Panc1 (cell line): Measurements from ENCODE around the gene LEFTY2. TPM values are rescaled to one million over a fixed set of nuclear protein-coding genes. Genes with fewer than 3 reads are reported as not detected.

Source experiments
- ATAC-seq: fragments of 200-7000 bp; cut with Tn5 transposase; 2 replicates; pipeline ENCODE4 v1.9.1; 2020; ENCODE audit warnings: mild to moderate bottlenecking, moderate library complexity
- BruUV-seq: library from RNA; stranded (reverse); fragments of 400-500 nt; replicated peaks from 2 replicates; lab custom pipeline; 2021; lab: Mats Ljungman, UMichigan
- CTCF ChIA-PET: fragments of 300-600 bp; sonication (Branson Sonifier 250); formaldehyde crosslinking; loops from one replicate; lab custom pipeline; 2022; ENCODE audit warnings: antibody characterized with exemption; lab: Charles Lee
- POLR2A ChIA-PET: fragments of 300-600 bp; sonication (Branson Sonifier 250); formaldehyde crosslinking; loops from one replicate; lab custom pipeline; 2022; ENCODE audit warnings: antibody characterized with exemption; lab: Charles Lee
- DNase-seq: peaks from one replicate; pipeline ENCODE4 v3.0.0-alpha.2; 2010; ENCODE audit warnings: low read depth, low spot score
- H3K27ac ChIP-seq: 2 replicates; pipeline ENCODE4 v1.5.1; 2011; ENCODE audit warnings: mild to moderate bottlenecking, low read length, inconsistent platforms
- H3K27me3 ChIP-seq: fragments of 200-500 bp; sonication (Bioruptor generic); 2 replicates; pipeline ENCODE4 v1.6.0; 2014; ENCODE audit warnings: low read length, inconsistent platforms; ENCODE audit not compliant: control insufficient read depth, insufficient read depth
- H3K36me3 ChIP-seq: fragments of 200-500 bp; sonication (Bioruptor generic); 2 replicates; pipeline ENCODE4 v1.5.1; 2014; ENCODE audit warnings: inconsistent platforms, mild to moderate bottlenecking, low read length, moderate library complexity; ENCODE audit not compliant: control insufficient read depth, insufficient read depth
- H3K4me1 ChIP-seq: 2 replicates; pipeline ENCODE4 v1.5.1; 2011; ENCODE audit warnings: inconsistent platforms, mild to moderate bottlenecking, low read length, moderate library complexity; ENCODE audit not compliant: control insufficient read depth, insufficient read depth
- H3K4me3 ChIP-seq, 2 experiments: 2 replicates each; pipeline ENCODE4 v1.5.1; 2011 to 2012; ENCODE audit warnings: low read depth in 2 of 2, low read length in 2 of 2, mild to moderate bottlenecking in 2 of 2, inconsistent platforms in 1 of 2, moderate library complexity in 1 of 2
- H3K9me3 ChIP-seq: fragments of 200-500 bp; sonication (Bioruptor generic); 2 replicates; pipeline ENCODE4 v1.5.1; 2014; ENCODE audit warnings: low read depth, mild to moderate bottlenecking, inconsistent platforms, low read length, moderate library complexity; ENCODE audit not compliant: control insufficient read depth, insufficient read depth
- CTCF ChIP-seq: fragments of 450-650 bp; IDR thresholded peaks from 2 replicates; pipeline ENCODE4 v1.5.1; 2017; ENCODE audit warnings: mild to moderate bottlenecking
- POLR2AphosphoS5 ChIP-seq: IDR thresholded peaks from 2 replicates; pipeline ENCODE4 v1.6.1; 2012; ENCODE audit warnings: mild to moderate bottlenecking, low read depth, low read length, moderate library complexity
- REST ChIP-seq, 2 experiments: IDR thresholded peaks; 2 replicates each; pipeline ENCODE4 v1.6.1; 2011 to 2012; ENCODE audit warnings: low read depth in 2 of 2, control low read depth in 1 of 2, low read length in 1 of 2, mild to moderate bottlenecking in 1 of 2, moderate library complexity in 1 of 2; ENCODE audit not compliant: insufficient read depth in 1 of 2
- SIN3A ChIP-seq: IDR thresholded peaks from 2 replicates; pipeline ENCODE4 v1.6.1; 2012; ENCODE audit warnings: low read depth, mild to moderate bottlenecking, low read length, moderate library complexity, borderline replicate concordance; ENCODE audit not compliant: insufficient read depth
- TCF7L2 ChIP-seq: IDR thresholded peaks from 2 replicates; pipeline ENCODE4 v1.6.1; 2011; ENCODE audit warnings: mild to moderate bottlenecking, low read depth, low read length, inconsistent platforms
- in situ Hi-C: cut with HindIII; loops from 2 replicates; pipeline ENCODE4 v1.10.0; 2016; ENCODE audit warnings: low sequenced_read_pairs, low pct_unique_long_range_greater_than_20kb
- intact Hi-C: fragments of 100-400 bp; cut with micrococcal nuclease; formaldehyde crosslinking; loops from one replicate; pipeline ENCODE4 v1.10.0; 2022; ENCODE audit not compliant: unreplicated experiment
- total RNA-seq: library from RNA; stranded (reverse); gene quantifications from one replicate; pipeline ENCODE4 v1.2.1, GENCODE V29; 2021; ENCODE audit not compliant: unreplicated experiment

Gene LEFTY2
- total RNA-seq, 1 experiment from 2014 or later: not detected

- Histone ChIP-seq H3K4me3 (no peak overlapping the region), H3K9me3 (no peaks in the 10 kb centered on the region), H3K36me3 (no peaks in the 10 kb centered on the region), H3K4me1 (peaks cover 5% of the 10 kb centered on the region), H3K27me3 (no peaks in the 10 kb centered on the region), H3K27ac (no peak overlapping the region)
- DNase-seq (no peak), ATAC-seq (no peak)
- CTCF ChIA-PET: no interaction called here
- BruUV-seq: no TSS peak
- in situ Hi-C loops (no loop called here), intact Hi-C loops (no loop called here)
- TF ChIP-seq SIN3A (no peak), REST (IDR thresholded peaks at IDR 0.05; ENCODE audit: insufficient read depth in 1 of 2, low read depth in 2 of 2, low read length in 1 of 2) (no peak), POLR2AphosphoS5 (no peak), CTCF (no peak), TCF7L2 (no peak)
- POLR2A ChIA-PET: no interaction called here
Observed at GRCh38 chr1:225897595-225898514, 43.2 kb downstream of the LEFTY2 start.

GRCh38 chr1:225896937-225897549 lies 44.0 kb downstream of the LEFTY2 start:
- ChIA-PET CTCF (no interaction called here), POLR2A (no interaction called here)
- H3K4me1 ChIP-seq: peaks cover 5% of the 10 kb centered on the region
- intact Hi-C loops: no loop called here
- H3K27ac ChIP-seq: peak overlapping the region; percentile 17; the same call in 1 of the 2 replicates
- H3K4me3 ChIP-seq: no peak overlapping the region
- no peaks in the 10 kb centered on the region for H3K36me3 ChIP-seq
- no peaks in the 10 kb centered on the region for H3K9me3 ChIP-seq
- BruUV-seq: no TSS peak
- ATAC-seq (peak; percentile 93), DNase-seq (no peak)
- no peak for TF ChIP-seq REST (IDR thresholded peaks at IDR 0.05; ENCODE audit: insufficient read depth in 1 of 2, low read depth in 2 of 2, low read length in 1 of 2)
- no peak for TF ChIP-seq POLR2AphosphoS5
- TF ChIP-seq CTCF: no peak
- TF ChIP-seq SIN3A: no peak
- no peak for TF ChIP-seq TCF7L2
- in situ Hi-C loops: no loop called here
- no peaks in the 10 kb centered on the region for H3K27me3 ChIP-seq
